Activated CD8-positive, alpha-beta T cell treated with anti-CD3 and anti-CD28 coated beads for 36 hours (primary cell): ENCODE data around the gene SLC6A19. TPM values are rescaled to one million over a fixed set of nuclear protein-coding genes. Genes with fewer than 3 reads are reported as not detected.

Experiments used
- ATAC-seq: fragments of 200-7000 bp; cut with Tn5 transposase; one replicate; pipeline ENCODE4 v1.10.0; 2021; ENCODE audit warnings: mild to moderate bottlenecking, moderate library complexity
- CTCF ChIA-PET: fragments of 350-600 bp; sonication (Branson Sonifier 250); formaldehyde crosslinking; loops from one replicate; lab custom pipeline; 2021; ENCODE audit warnings: antibody characterized with exemption; lab: Charles Lee
- POLR2A ChIA-PET: fragments of 350-600 bp; sonication (Branson Sonifier 250); formaldehyde crosslinking; loops from one replicate; lab custom pipeline; 2021; ENCODE audit warnings: antibody characterized with exemption; lab: Charles Lee
- DNase-seq: peaks from one replicate; pipeline ENCODE4 v3.0.0-alpha.2; 2020
- H3K27ac Mint-ChIP-seq: one replicate; pipeline ENCODE4 v1.8.0; 2021; ENCODE audit warnings: mild to moderate bottlenecking, mixed read lengths
- H3K27me3 Mint-ChIP-seq: one replicate; pipeline ENCODE4 v1.8.0; 2021; ENCODE audit warnings: mixed read lengths
- H3K36me3 Mint-ChIP-seq: one replicate; pipeline ENCODE4 v1.8.0; 2021; ENCODE audit warnings: low read depth, mixed read lengths
- H3K4me1 Mint-ChIP-seq: one replicate; pipeline ENCODE4 v1.8.0; 2021; ENCODE audit warnings: low read depth, mixed read lengths
- H3K4me3 Mint-ChIP-seq: one replicate; pipeline ENCODE4 v1.8.0; 2021; ENCODE audit warnings: mild to moderate bottlenecking, moderate library complexity, mixed read lengths
- H3K9me3 Mint-ChIP-seq: one replicate; pipeline ENCODE4 v1.8.0; 2021; ENCODE audit warnings: mixed read lengths
- intact Hi-C: fragments of 100-400 bp; cut with micrococcal nuclease; formaldehyde crosslinking; loops from one replicate; pipeline ENCODE4 v1.10.0; 2022
- total RNA-seq, 2 experiments: library from RNA; stranded (reverse); gene quantifications; one replicate each; pipeline ENCODE4 v1.2.3, GENCODE V29; 2021
- TF ChIP-seq, protein P1 (sequence below): fragments of 200-600 bp; IDR thresholded peaks from one replicate; pipeline ENCODE4 v1.8.0; 2022; ENCODE audit warnings: antibody characterized with exemption, mild to moderate bottlenecking

The SLC6A19 gene
- total RNA-seq, 2 experiments from 2014 or later = not detected

DNA sequence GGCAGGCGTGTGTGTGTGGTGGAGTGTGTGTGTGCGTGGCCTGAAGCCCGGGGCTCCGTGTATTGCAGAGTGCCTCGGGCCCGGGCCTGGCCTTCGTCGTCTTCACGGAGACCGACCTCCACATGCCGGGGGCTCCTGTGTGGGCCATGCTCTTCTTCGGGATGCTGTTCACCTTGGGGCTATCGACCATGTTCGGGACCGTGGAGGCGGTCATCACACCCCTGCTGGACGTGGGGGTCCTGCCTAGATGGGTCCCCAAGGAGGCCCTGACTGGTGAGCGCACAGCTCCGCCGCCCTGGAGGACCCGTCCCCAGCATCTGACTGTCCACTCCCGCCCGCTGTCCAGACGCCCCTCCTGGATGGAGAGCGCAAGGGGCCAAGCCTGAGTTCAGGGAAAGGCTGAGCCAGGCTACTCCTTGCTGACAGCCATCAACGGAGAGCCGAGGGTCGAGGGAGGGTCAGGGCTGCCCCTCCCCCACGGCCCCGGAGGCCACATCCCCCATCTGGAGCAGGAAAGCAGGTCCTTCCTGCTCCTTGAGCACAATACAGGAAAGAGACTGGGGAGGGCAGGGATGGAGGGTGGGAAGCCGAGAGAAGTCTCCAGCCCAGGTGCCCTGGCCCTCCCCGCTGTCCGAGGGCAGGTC lies 42.2 kb downstream of the SLC6A19 start:
- no peak for DNase-seq
- no peak overlapping the region for H3K27ac Mint-ChIP-seq
- peaks cover 7% of the 10 kb centered on the region for H3K27me3 Mint-ChIP-seq
- no peaks in the 10 kb centered on the region for H3K4me1 Mint-ChIP-seq
- ChIA-PET POLR2A (no interaction called here), CTCF (no interaction called here)
- H3K36me3 Mint-ChIP-seq = no peaks in the 10 kb centered on the region
- H3K9me3 Mint-ChIP-seq = no peaks in the 10 kb centered on the region
- ATAC-seq = no peak
- intact Hi-C loops = no loop called here
- TF ChIP-seq, protein P1, sequence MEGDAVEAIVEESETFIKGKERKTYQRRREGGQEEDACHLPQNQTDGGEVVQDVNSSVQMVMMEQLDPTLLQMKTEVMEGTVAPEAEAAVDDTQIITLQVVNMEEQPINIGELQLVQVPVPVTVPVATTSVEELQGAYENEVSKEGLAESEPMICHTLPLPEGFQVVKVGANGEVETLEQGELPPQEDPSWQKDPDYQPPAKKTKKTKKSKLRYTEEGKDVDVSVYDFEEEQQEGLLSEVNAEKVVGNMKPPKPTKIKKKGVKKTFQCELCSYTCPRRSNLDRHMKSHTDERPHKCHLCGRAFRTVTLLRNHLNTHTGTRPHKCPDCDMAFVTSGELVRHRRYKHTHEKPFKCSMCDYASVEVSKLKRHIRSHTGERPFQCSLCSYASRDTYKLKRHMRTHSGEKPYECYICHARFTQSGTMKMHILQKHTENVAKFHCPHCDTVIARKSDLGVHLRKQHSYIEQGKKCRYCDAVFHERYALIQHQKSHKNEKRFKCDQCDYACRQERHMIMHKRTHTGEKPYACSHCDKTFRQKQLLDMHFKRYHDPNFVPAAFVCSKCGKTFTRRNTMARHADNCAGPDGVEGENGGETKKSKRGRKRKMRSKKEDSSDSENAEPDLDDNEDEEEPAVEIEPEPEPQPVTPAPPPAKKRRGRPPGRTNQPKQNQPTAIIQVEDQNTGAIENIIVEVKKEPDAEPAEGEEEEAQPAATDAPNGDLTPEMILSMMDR = no peak
- H3K4me3 Mint-ChIP-seq = no peak overlapping the region

DNA sequence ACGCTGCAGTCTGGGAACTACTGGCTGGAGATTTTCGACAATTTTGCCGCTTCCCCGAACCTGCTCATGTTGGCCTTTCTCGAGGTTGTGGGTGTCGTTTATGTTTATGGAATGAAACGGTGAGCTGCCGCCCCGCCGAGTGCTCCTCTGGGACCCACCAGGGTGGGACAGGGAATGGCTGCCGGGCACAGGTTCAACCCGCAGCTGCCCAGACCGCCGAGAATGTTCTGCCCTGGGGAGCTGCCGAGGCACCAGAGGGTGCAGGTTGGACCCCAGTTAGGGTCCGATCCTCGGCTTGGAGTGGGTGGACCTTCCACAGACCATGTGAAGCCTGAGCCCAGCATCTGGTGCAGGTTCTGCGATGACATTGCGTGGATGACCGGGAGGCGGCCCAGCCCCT lies 42.9 kb downstream of the SLC6A19 start:
- H3K4me1 Mint-ChIP-seq = no peaks in the 10 kb centered on the region
- no peak overlapping the region for H3K4me3 Mint-ChIP-seq
- H3K27me3 Mint-ChIP-seq = peaks cover 7% of the 10 kb centered on the region
- POLR2A ChIA-PET = no interaction called here
- ATAC-seq (no peak), DNase-seq (no peak)
- intact Hi-C loops = no loop called here
- TF ChIP-seq, protein P1 = no peak
- H3K36me3 Mint-ChIP-seq = no peaks in the 10 kb centered on the region
- no peaks in the 10 kb centered on the region for H3K9me3 Mint-ChIP-seq
- CTCF ChIA-PET = no interaction called here
- H3K27ac Mint-ChIP-seq = no peak overlapping the region

DNA sequence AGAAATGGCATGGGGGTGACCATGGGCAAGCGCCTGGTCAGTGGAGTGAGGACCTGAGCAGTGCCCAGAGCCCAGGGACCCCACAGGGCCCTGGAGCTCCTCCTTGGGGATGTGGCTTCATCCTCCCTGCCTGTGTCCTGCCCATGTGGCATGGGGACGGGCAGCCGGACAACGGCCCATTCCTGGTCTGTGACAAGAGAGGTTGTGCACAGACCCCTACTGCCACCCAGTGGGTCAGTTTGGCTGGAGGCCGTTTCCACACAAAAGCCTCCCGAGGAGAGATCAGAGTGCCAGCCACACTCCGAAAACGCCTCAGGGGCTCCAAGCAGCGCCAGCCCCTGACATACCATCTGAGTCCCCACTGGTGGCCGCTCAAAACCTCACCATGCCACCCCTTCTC lies 43.6 kb downstream of the SLC6A19 start:
- ChIA-PET CTCF (no interaction called here), POLR2A (no interaction called here)
- no peak for ATAC-seq
- no peak overlapping the region for H3K4me3 Mint-ChIP-seq
- H3K27ac Mint-ChIP-seq = no peak overlapping the region
- intact Hi-C loops = no loop called here
- no peaks in the 10 kb centered on the region for H3K36me3 Mint-ChIP-seq
- H3K4me1 Mint-ChIP-seq = no peaks in the 10 kb centered on the region
- TF ChIP-seq, protein P1 = no peak
- H3K9me3 Mint-ChIP-seq = no peaks in the 10 kb centered on the region
- DNase-seq = no peak
- peaks cover 7% of the 10 kb centered on the region for H3K27me3 Mint-ChIP-seq

DNA sequence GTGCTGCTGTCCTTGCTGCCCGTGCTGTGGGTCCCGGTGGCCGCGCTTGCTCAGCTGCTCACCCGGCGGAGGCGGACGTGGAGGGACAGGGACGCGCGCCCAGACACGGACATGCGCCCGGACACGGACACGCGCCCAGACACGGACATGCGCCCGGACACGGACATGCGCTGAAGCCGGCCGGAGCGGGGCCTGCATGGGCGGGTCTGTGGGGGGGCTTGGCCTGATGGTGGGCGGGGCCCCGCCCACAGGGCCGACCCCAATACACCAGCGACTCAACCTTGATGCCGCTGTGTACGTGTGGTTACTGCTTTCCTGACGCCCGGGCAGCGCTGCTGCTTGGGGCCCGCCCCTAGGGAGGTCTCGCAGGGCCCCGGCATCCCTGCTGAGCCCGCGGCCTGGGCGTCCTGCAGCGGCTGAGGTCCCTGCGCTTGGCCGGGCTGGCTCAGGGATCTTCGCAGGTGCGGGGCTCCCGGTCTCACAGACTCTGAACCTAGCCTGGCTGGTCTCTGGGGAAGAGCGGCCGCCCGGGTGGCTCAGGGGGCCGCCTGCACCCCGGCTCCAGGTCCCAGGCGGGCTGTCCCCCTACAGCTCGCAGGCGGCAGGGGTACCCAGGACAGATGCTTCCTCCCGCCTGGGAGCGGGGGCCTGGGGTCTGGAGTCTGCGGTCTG lies 44.6 kb downstream of the SLC6A19 start:
- ChIA-PET CTCF (no interaction called here), POLR2A (interaction anchor here (0.6 kb wide), 1 partner anchor 893 kb away, joined by 3 read pairs; no protein-coding TSS in a partner anchor)
- intact Hi-C loops = no loop called here
- Mint-ChIP-seq H3K27me3 (peaks cover 7% of the 10 kb centered on the region), H3K27ac (no peak overlapping the region), H3K4me1 (no peaks in the 10 kb centered on the region), H3K4me3 (no peak overlapping the region), H3K36me3 (no peaks in the 10 kb centered on the region), H3K9me3 (no peaks in the 10 kb centered on the region)
- DNase-seq (no peak), ATAC-seq (no peak)
- TF ChIP-seq, protein P1 = no peak

DNA sequence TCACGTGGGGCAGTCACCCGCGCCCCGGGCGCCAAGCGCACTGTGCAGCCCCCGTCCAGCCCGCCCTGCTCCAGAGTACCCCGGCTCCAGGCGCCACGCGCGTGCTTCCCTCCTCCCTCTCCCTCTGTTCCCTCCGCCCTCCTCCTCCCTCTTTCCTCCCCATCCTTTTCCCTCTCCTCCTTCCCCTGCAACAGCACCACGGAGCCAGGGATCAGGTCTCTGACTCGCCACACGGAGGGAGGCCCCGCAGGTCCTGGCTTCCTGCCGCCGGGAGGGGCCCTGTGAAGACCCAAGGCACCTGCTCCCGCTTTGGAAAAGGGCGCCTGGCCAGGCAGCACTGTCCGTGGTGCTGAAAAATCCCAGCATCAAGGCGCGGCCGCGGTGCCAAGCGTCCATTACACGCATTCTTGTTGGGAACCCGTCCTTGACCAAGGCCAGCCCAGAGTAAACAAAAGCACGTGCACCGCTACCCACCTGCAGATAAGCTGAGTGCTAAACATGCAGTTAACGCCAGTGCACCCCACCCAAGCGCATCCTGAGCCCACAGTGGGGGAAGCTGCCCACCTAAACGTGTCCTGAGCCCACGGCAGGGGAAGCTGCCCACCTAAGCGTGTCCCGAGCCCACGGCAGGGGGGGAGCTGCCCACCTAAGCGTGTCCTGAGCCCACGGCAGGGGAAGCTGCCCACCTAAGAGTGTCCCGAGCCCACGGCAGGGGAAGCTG lies 45.5 kb downstream of the SLC6A19 start:
- ChIA-PET POLR2A (interaction anchor here (0.6 to 1.3 kb wide), 2 partner anchors 20 to 893 kb away, joined by 3 to 4 read pairs; no protein-coding TSS in a partner anchor), CTCF (no interaction called here)
- H3K9me3 Mint-ChIP-seq = no peaks in the 10 kb centered on the region
- no peak overlapping the region for H3K27ac Mint-ChIP-seq
- H3K27me3 Mint-ChIP-seq = peaks cover 7% of the 10 kb centered on the region
- ATAC-seq (no peak), DNase-seq (peak; percentile 15)
- no peak overlapping the region for H3K4me3 Mint-ChIP-seq
- H3K36me3 Mint-ChIP-seq = no peaks in the 10 kb centered on the region
- no peaks in the 10 kb centered on the region for H3K4me1 Mint-ChIP-seq
- intact Hi-C loops = no loop called here
- TF ChIP-seq, protein P1 = no peak
